CD4-positive, alpha-beta T cell (primary cell): ENCODE measurements around the gene ZNF878. TPM values are rescaled to one million over a fixed set of nuclear protein-coding genes. Genes with fewer than 3 reads are reported as not detected.

Source experiments
- ATAC-seq: fragments of 200-7000 bp; cut with Tn5 transposase; one replicate; pipeline ENCODE4 v1.10.0; 2022; ENCODE audit warnings: mild to moderate bottlenecking; ENCODE audit not compliant: poor library complexity
- CTCF ChIA-PET: fragments of 350-600 bp; sonication (Branson Sonifier 250); formaldehyde crosslinking; loops from one replicate; lab custom pipeline; 2021; ENCODE audit warnings: antibody characterized with exemption, inconsistent platforms; lab: Charles Lee
- POLR2A ChIA-PET: fragments of 350-600 bp; sonication (Branson Sonifier 250); formaldehyde crosslinking; loops from one replicate; lab custom pipeline; 2021; ENCODE audit warnings: antibody characterized with exemption, inconsistent platforms; lab: Charles Lee
- DNase-seq, 14 experiments: peaks; one replicate each; pipeline ENCODE4 v3.0.0-alpha.2; 2013 to 2020; ENCODE audit warnings: mixed read lengths in 2 of 14
- H3K27ac ChIP-seq, 2 donors: one replicate each; pipeline versions ENCODE4 v1.5.1 to v1.7.0; 2013; ENCODE audit warnings: low read length in 2 of 2, low read depth in 1 of 2, mild to moderate bottlenecking in 1 of 2
- H3K27me3 ChIP-seq, 2 experiments: 1 replicate in 1 of 2; 2 replicates in 1 of 2; pipeline versions ENCODE4 v1.6.1 to v1.7.0; 2013; ENCODE audit warnings: low read length in 2 of 2, control low read depth in 1 of 2, mild to moderate bottlenecking in 1 of 2, moderate library complexity in 1 of 2; ENCODE audit not compliant: insufficient read depth in 2 of 2, control insufficient read depth in 1 of 2
- H3K36me3 ChIP-seq: one replicate; pipeline ENCODE4 v1.6.1; 2013; ENCODE audit warnings: low read length, control low read depth; ENCODE audit not compliant: insufficient read depth
- H3K4me1 ChIP-seq: one replicate; pipeline ENCODE4 v1.6.1; 2013; ENCODE audit warnings: low read length, control low read depth; ENCODE audit not compliant: insufficient read depth
- H3K4me3 ChIP-seq: one replicate; pipeline ENCODE4 v1.5.1; 2013; ENCODE audit warnings: mild to moderate bottlenecking, low read length, moderate library complexity
- H3K9me3 ChIP-seq, 2 experiments: 1 replicate in 1 of 2; 2 replicates in 1 of 2; pipeline versions ENCODE4 v1.6.1 to v1.7.0; 2013; ENCODE audit warnings: low read length in 2 of 2, mild to moderate bottlenecking in 2 of 2, control low read depth in 1 of 2, moderate library complexity in 1 of 2; ENCODE audit not compliant: control insufficient read depth in 1 of 2, insufficient read depth in 1 of 2
- H3K27ac Mint-ChIP-seq: one replicate; pipeline ENCODE4 v1.8.0; 2020; ENCODE audit warnings: mixed read lengths
- H3K27me3 Mint-ChIP-seq: one replicate; pipeline ENCODE4 v1.8.0; 2021; ENCODE audit warnings: mixed read lengths
- H3K36me3 Mint-ChIP-seq: one replicate; pipeline ENCODE4 v1.8.0; 2021; ENCODE audit warnings: low read depth, mixed read lengths
- H3K4me1 Mint-ChIP-seq: one replicate; pipeline ENCODE4 v1.8.0; 2021; ENCODE audit warnings: low read depth, mixed read lengths
- H3K4me3 Mint-ChIP-seq: one replicate; pipeline ENCODE4 v1.8.0; 2020; ENCODE audit warnings: mild to moderate bottlenecking, mixed read lengths
- H3K9me3 Mint-ChIP-seq: one replicate; pipeline ENCODE4 v1.8.0; 2020; ENCODE audit warnings: mixed read lengths
- CTCF ChIP-seq: fragments of 200-600 bp; IDR thresholded peaks from one replicate; pipeline ENCODE4 v1.8.0; 2022; ENCODE audit warnings: antibody characterized with exemption, mild to moderate bottlenecking
- intact Hi-C, 2 experiments: fragments of 100-400 bp; cut with DNase I in 1 of 2; cut with micrococcal nuclease in 1 of 2; formaldehyde crosslinking; loops; one replicate each; pipeline versions ENCODE4 v1.15.1 to v1.9.0; 2023 to 2025; cut with DNase I, micrococcal nuclease
- total RNA-seq, 174 experiments: library from RNA in 2 of 174; stranded (reverse) in 2 of 174; gene quantifications; one replicate each; pipeline ENCODE4 v1.2.3 and lab custom pipeline; 2021 to 2026

Gene ZNF878
- total RNA-seq, 2 experiments from 2014 or later: not detected

- ATAC-seq: peak; percentile 87
- Histone ChIP-seq H3K4me3 (peak within 1 kb of the TSS; percentile 74), H3K4me1 (peaks cover 21% of the 10 kb centered on the region), H3K27ac (peak within 1 kb of the TSS in 1 of 2 donors; percentile 46), H3K36me3 (no peaks in the 10 kb centered on the region), H3K9me3 (peaks cover 17 to 42% of the 10 kb centered on the region in 2 experiments), H3K27me3 (no peaks in the 10 kb centered on the region)
- ChIA-PET CTCF (interaction anchor here (0.6 kb wide), 1 partner anchor 330 kb away, joined by 4 read pairs; no protein-coding TSS in a partner anchor), POLR2A (interaction anchor here (0.5 to 0.9 kb wide), 3 partner anchors 29 to 98 kb away, joined by 3 to 4 read pairs (median 3); partner anchors contain the start of genes ZNF136 and ZNF433)
- Mint-ChIP-seq H3K4me3 (peak within 1 kb of the TSS; percentile 91), H3K27me3 (no peaks in the 10 kb centered on the region), H3K27ac (peak within 1 kb of the TSS; percentile 65), H3K36me3 (peaks cover 38% of the 10 kb centered on the region), H3K9me3 (peaks cover 2% of the 10 kb centered on the region), H3K4me1 (peaks cover 5% of the 10 kb centered on the region)
- TF ChIP-seq CTCF: no peak
- intact Hi-C loops: loop anchor here in 1 of 2 experiments (2.0 kb wide), 1 partner anchor 140 kb away; the partner anchor contains the start of gene ZNF700
- DNase-seq: peak; percentile 40 to 84 (median 62)
These were observed 12.1 kb upstream of the ZNF878 start, which contains the start of gene ZNF844 for GRCh38 chr19:12064590-12065538. TSS of gene ZNF844 (plus strand) at chr19:12064731. CDS start at chr19:12064874, 143 bp downstream.

GRCh38 chr19:12055784-12056183 is 3.0 kb upstream of the ZNF878 start:
- Mint-ChIP-seq H3K27me3 (peaks cover 30% of the 10 kb centered on the region), H3K4me1 (peaks cover 24% of the 10 kb centered on the region), H3K36me3 (peaks cover 4% of the 10 kb centered on the region), H3K27ac (no peak overlapping the region), H3K4me3 (no peak overlapping the region), H3K9me3 (peaks cover 3% of the 10 kb centered on the region)
- intact Hi-C loops: loop anchor here (5.0 to 10.0 kb wide), 3 partner anchors 91 to 258 kb away; partner anchors contain the start of genes ZNF491 (in 1 of the 2) and ZNF763 (in 1 of the 2)
- ChIA-PET POLR2A (no interaction called here), CTCF (interaction anchor here (0.8 to 2.2 kb wide), 2 partner anchors 85 to 132 kb away, joined by 5 to 8 read pairs; partner anchors contain the start of genes ZNF20 and ZNF700)
- no peak for TF ChIP-seq CTCF
- no peak for DNase-seq
- peaks cover 0 to 7% of the 10 kb centered on the region in 2 experiments for H3K27me3 ChIP-seq
- peaks cover 0 to 10% of the 10 kb centered on the region in 2 experiments for H3K9me3 ChIP-seq
- H3K4me3 ChIP-seq: no peak overlapping the region
- no peak for ATAC-seq
- peaks cover 26% of the 10 kb centered on the region for H3K4me1 ChIP-seq
- no peak overlapping the region for H3K27ac ChIP-seq
- H3K36me3 ChIP-seq: no peaks in the 10 kb centered on the region

GRCh38 chr19:12052091-12052496 is 667 bp downstream of the ZNF878 start:
- peak in 2 of 14 experiments; percentile 33 to 39 for DNase-seq
- H3K27ac Mint-ChIP-seq: no peak overlapping the region
- H3K4me1 Mint-ChIP-seq: peaks cover 17% of the 10 kb centered on the region
- H3K27me3 Mint-ChIP-seq: peaks cover 34% of the 10 kb centered on the region
- peaks cover 7% of the 10 kb centered on the region for H3K36me3 Mint-ChIP-seq
- no peak for TF ChIP-seq CTCF
- peaks cover 16% of the 10 kb centered on the region for H3K4me1 ChIP-seq
- intact Hi-C loops: loop anchor here in 1 of 2 experiments (10.0 kb wide), 1 partner anchor 87 kb away; the partner anchor contains the start of gene ZNF763
- ChIA-PET POLR2A (no interaction called here), CTCF (interaction anchor here (1.6 kb wide), 1 partner anchor 88 kb away, joined by 4 read pairs; no protein-coding TSS in a partner anchor)
- no peak overlapping the region for H3K27ac ChIP-seq
- no peaks in the 10 kb centered on the region for H3K36me3 ChIP-seq
- peaks cover 3% of the 10 kb centered on the region for H3K9me3 Mint-ChIP-seq
- peak overlapping the region; percentile 60 for H3K4me3 ChIP-seq
- no peak for ATAC-seq
- peak overlapping the region; percentile 86 for H3K4me3 Mint-ChIP-seq
- H3K27me3 ChIP-seq: peaks cover 0 to 7% of the 10 kb centered on the region in 2 experiments
- H3K9me3 ChIP-seq: peaks cover 0 to 19% of the 10 kb centered on the region in 2 experiments
